OCI-LY3 (cell line): Measurements from ENCODE around the gene WDR48.

Experiments used
- H2AFZ ChIP-seq: fragments of 200-600, 300-600 bp; shearing (Covaris generic); 2 replicates; pipeline ENCODE4 v1.6.0; 2014; ENCODE audit warnings: antibody characterized with exemption, low read depth, low read length
- H3K27ac ChIP-seq: fragments of 200-600, 300-600 bp; sonication (generic); 2 replicates; pipeline ENCODE4 v1.5.1; 2014; ENCODE audit warnings: mild to moderate bottlenecking, low read length, moderate library complexity, mixed read lengths
- H3K27me3 ChIP-seq: fragments of 200-600, 300-600 bp; sonication (generic); 2 replicates; pipeline ENCODE4 v1.6.1; 2014; ENCODE audit warnings: low read depth, low read length, mixed read lengths
- H3K36me3 ChIP-seq: fragments of 200-600, 300-600 bp; sonication (generic); replicated peaks from 2 replicates; pipeline ENCODE3; 2014; ENCODE audit warnings: low read depth, low read length, mixed read lengths
- H3K4me1 ChIP-seq: fragments of 300-600, 200-600 bp; sonication (generic); 2 replicates; pipeline ENCODE4 v1.6.1; 2014; ENCODE audit warnings: low read length, mixed read lengths
- H3K4me2 ChIP-seq: fragments of 200-600, 300-600 bp; sonication (generic); 2 replicates; pipeline ENCODE4 v1.6.1; 2014; ENCODE audit warnings: low read length, mixed read lengths
- H3K4me3 ChIP-seq: fragments of 300-600, 200-600 bp; sonication (generic); 2 replicates; pipeline ENCODE4 v1.5.1; 2014; ENCODE audit warnings: antibody characterized with exemption, mild to moderate bottlenecking, low read length, moderate library complexity
- H3K79me2 ChIP-seq: fragments of 300-600, 200-600 bp; shearing (Covaris generic); 2 replicates; pipeline ENCODE4 v1.6.1; 2014; ENCODE audit warnings: mild to moderate bottlenecking, low read length, mixed read lengths
- H3K9ac ChIP-seq: fragments of 300-600, 200-600 bp; shearing (Covaris generic); 2 replicates; pipeline ENCODE4 v1.6.0; 2014; ENCODE audit warnings: mild to moderate bottlenecking, low read length, moderate library complexity
- H3K9me3 ChIP-seq: fragments of 200-600, 300-600 bp; shearing (Covaris generic); 2 replicates; pipeline ENCODE4 v1.6.1; 2014; ENCODE audit warnings: low read length, mixed read lengths; ENCODE audit not compliant: insufficient read depth
- H4K20me1 ChIP-seq: fragments of 200-600, 300-600 bp; sonication (generic); 2 replicates; pipeline ENCODE4 v1.6.1; 2016; ENCODE audit warnings: low read length, mixed read lengths; ENCODE audit not compliant: insufficient read depth
- EZH2phosphoT487 ChIP-seq: fragments of 200-600 bp; shearing (Covaris generic); IDR thresholded peaks from 2 replicates; pipeline ENCODE4 v1.6.1; 2018; ENCODE audit warnings: antibody characterized with exemption, mixed run types, low read depth
- TF ChIP-seq, protein P1 (sequence below): fragments of 200-600, 300-600 bp; sonication (generic); IDR thresholded peaks from 2 replicates; pipeline ENCODE4 v1.5.1; 2014; ENCODE audit warnings: antibody characterized with exemption, low read length, low read depth

WDR48 gene

DNA sequence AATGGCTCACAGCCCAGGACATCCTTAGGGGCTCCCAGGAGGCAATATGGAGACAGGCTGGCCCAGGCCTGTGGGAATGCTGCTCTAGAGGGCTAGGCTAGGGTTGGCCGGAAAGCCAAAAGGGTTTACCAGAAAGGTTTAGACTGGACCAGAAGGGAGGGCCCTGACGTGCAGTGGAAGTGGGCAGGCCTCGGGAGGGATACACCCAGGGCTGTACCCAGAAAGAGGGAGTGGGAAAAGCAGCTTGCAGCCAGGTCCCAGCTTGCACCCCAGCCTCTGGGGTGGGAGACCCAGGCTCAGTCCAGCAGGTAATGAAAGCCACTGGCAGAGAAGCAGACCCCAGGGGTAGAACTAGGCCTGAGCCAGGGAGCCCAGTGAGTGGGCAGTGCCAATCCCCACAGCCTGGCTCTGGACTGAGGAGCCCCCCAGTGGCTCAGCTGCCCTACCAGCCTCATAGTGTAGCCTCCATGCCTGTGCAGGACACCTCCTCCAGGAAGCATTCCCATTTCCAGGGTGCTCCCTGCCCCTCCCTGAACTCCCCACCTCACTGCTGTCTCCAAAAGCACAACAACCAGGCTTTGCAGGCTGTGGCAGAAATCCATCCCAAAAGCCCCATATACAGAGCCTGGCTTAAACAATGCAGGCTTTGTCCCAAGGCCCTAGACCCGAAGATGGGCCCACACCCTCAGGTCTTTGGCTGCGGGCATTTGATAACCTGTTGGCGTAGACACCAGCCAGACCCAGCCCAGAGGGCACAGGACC, 52.2 kb downstream of the WDR48 start:
- Histone ChIP-seq H3K4me3 (no peak overlapping the region), H3K4me1 (peaks cover 19% of the 10 kb centered on the region), H4K20me1 (peaks cover 4% of the 10 kb centered on the region), H3K9ac (no peak overlapping the region), H3K27me3 (peaks cover 5% of the 10 kb centered on the region; the same call in 1 of the 2 replicates), H3K27ac (no peak overlapping the region), H2AFZ (no peak overlapping the region), H3K9me3 (no peaks in the 10 kb centered on the region), H3K79me2 (peaks cover 15% of the 10 kb centered on the region), H3K36me3 (peaks cover 14% of the 10 kb centered on the region), H3K4me2 (no peak overlapping the region)
- TF ChIP-seq, protein P1, sequence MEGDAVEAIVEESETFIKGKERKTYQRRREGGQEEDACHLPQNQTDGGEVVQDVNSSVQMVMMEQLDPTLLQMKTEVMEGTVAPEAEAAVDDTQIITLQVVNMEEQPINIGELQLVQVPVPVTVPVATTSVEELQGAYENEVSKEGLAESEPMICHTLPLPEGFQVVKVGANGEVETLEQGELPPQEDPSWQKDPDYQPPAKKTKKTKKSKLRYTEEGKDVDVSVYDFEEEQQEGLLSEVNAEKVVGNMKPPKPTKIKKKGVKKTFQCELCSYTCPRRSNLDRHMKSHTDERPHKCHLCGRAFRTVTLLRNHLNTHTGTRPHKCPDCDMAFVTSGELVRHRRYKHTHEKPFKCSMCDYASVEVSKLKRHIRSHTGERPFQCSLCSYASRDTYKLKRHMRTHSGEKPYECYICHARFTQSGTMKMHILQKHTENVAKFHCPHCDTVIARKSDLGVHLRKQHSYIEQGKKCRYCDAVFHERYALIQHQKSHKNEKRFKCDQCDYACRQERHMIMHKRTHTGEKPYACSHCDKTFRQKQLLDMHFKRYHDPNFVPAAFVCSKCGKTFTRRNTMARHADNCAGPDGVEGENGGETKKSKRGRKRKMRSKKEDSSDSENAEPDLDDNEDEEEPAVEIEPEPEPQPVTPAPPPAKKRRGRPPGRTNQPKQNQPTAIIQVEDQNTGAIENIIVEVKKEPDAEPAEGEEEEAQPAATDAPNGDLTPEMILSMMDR, result no peak
- no peak for TF ChIP-seq EZH2phosphoT487

DNA sequence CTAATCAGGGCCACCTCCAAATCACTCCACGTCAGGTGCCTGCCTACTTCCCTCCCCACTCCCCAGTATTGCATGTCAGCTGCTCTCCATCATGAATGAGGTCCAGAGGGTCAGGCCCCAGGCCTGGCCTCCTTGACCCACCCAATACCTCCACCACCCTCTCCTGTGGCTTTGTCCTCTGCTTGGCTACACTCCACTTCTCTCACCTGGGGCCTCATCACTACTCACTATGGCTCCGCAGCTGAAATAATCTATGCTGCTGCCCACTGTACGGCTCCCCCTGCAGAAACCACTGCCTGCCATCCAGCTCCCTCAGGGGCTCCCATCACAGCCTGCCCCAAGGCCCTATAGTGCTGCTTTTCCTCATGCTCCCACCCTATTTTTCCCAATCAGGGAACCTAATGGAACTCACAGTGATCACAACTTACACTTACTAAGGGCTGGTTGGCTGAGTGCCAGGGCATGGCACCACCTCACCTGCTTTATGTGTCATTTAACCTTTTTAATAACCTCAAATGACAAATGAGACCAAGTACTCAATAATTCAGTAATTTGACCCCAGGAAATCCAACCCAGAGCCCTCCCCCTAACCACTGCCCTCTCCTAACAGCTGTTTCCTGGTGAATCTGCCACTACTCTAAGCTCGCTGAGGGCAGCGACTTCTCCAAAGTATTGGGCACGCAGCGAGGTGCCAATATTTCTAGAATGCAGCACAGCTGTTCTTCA, 53.3 kb downstream of the WDR48 start:
- Histone ChIP-seq H2AFZ (no peak overlapping the region), H3K9ac (no peak overlapping the region), H3K9me3 (no peaks in the 10 kb centered on the region), H3K4me2 (no peak overlapping the region), H4K20me1 (peaks cover 4% of the 10 kb centered on the region), H3K4me3 (no peak overlapping the region), H3K27me3 (peaks cover 5% of the 10 kb centered on the region; the same call in 1 of the 2 replicates), H3K36me3 (peaks cover 6% of the 10 kb centered on the region), H3K4me1 (peaks cover 21% of the 10 kb centered on the region), H3K27ac (no peak overlapping the region), H3K79me2 (peaks cover 15% of the 10 kb centered on the region)
- TF ChIP-seq, protein P1, result no peak
- no peak for TF ChIP-seq EZH2phosphoT487

DNA sequence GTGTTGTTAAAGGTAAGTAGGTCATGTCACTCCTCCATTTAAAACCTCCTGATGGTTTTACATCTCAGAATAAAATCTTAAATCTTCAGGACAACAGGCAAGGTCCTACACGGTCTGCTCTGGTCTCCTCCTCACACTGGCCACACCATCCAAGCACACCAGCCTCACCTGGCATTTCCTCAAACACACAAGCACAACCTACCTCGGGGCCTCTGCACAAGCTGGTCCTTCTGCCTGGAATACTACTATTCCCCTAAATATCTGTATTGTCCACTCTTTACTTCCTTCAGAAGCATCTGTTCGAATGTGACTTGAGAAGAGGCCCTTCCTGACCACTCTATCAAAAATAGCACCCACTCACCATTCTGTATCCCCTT, 53.9 kb downstream of the WDR48 start:
- H3K79me2 ChIP-seq, result peaks cover 15% of the 10 kb centered on the region
- peaks cover 5% of the 10 kb centered on the region; the same call in 1 of the 2 replicates for H3K27me3 ChIP-seq
- TF ChIP-seq, protein P1, result no peak
- no peak for TF ChIP-seq EZH2phosphoT487
- no peaks in the 10 kb centered on the region for H3K9me3 ChIP-seq
- peaks cover 21% of the 10 kb centered on the region for H3K4me1 ChIP-seq
- no peak overlapping the region for H2AFZ ChIP-seq
- H4K20me1 ChIP-seq, result peaks cover 4% of the 10 kb centered on the region
- no peak overlapping the region for H3K4me2 ChIP-seq
- H3K9ac ChIP-seq, result no peak overlapping the region
- no peak overlapping the region for H3K4me3 ChIP-seq
- H3K36me3 ChIP-seq, result peaks cover 2% of the 10 kb centered on the region
- H3K27ac ChIP-seq, result no peak overlapping the region

DNA sequence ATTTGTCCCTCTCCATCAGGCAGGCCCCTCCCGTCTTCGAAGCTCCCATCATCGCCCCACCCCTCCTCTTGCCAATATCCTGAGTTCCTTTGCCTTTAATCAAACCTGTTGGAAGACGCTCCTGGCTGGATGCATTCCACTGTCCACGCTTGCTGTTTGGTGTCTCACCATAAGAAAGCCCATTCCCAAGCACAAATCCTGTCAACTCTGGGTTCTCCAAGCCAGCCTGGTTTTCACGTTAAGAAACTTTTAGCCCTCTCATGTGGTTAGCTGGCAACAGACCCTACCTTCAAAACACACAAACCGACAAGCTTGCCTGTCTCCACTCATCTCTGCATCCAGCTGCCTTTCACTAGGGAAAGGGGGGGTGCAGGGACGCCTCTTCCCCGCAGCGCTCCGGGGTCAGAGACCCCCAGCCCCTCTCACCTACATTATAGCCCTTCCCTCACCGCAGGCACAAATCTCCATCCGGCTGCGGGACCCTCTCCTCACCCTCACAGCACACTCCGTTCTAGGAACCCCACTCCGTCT, 54.5 kb downstream of the WDR48 start:
- H3K79me2 ChIP-seq, result peaks cover 15% of the 10 kb centered on the region
- no peaks in the 10 kb centered on the region for H3K36me3 ChIP-seq
- TF ChIP-seq, protein P1, result no peak
- TF ChIP-seq EZH2phosphoT487, result no peak
- peak overlapping the region; percentile 77 for H3K9ac ChIP-seq
- H3K4me2 ChIP-seq, result peak overlapping the region; percentile 82
- H2AFZ ChIP-seq, result no peak overlapping the region
- H4K20me1 ChIP-seq, result peaks cover 4% of the 10 kb centered on the region
- peaks cover 21% of the 10 kb centered on the region for H3K4me1 ChIP-seq
- H3K4me3 ChIP-seq, result peak overlapping the region; percentile 90
- H3K27me3 ChIP-seq, result peaks cover 5% of the 10 kb centered on the region; the same call in 1 of the 2 replicates
- no peaks in the 10 kb centered on the region for H3K9me3 ChIP-seq
- H3K27ac ChIP-seq, result no peak overlapping the region
